ENCODE data around the gene ANGPTL2.
"Not testable (repeated sequence)": the region's sequence is repeated elsewhere in the genome, so short reads cannot be mapped to it uniquely, and the experiment has no call there.

Gene ANGPTL2

GRCh38 chr9:127149463-127150390 lies 27.3 kb upstream of the ANGPTL2 start:
- TF ChIP-seq GLIS3 (CRISPR knock-in tag; IDR thresholded peaks at IDR 0.05) (no peak), CSDC2 (CRISPR knock-in tag; IDR thresholded peaks at IDR 0.05) (no peak), TCF4 (CRISPR knock-in tag; IDR thresholded peaks at IDR 0.05; ENCODE audit: borderline replicate concordance) (no peak), ARNTL (CRISPR knock-in tag; IDR thresholded peaks at IDR 0.05; ENCODE audit: borderline replicate concordance, low read depth) (no peak), ZFP30 (CRISPR knock-in tag; IDR thresholded peaks at IDR 0.05) (no peak), RARB (CRISPR knock-in tag; IDR thresholded peaks at IDR 0.05) (no peak), ZNF565 (CRISPR knock-in tag; conservative IDR thresholded peaks at IDR 0.05; ENCODE audit: low read depth) (no peak)
- no peak for ATAC-seq

GRCh38 chr9:127149010-127149409 lies 26.6 kb upstream of the ANGPTL2 start:
- no peak for ATAC-seq
- TF ChIP-seq POU6F1 (CRISPR knock-in tag; IDR thresholded peaks at IDR 0.05; ENCODE audit: borderline replicate concordance, low read depth) (no peak), ZFP3 (CRISPR knock-in tag; IDR thresholded peaks at IDR 0.05) (no peak), ZC3H10 (CRISPR knock-in tag; IDR thresholded peaks at IDR 0.05) (no peak), CREB5 (CRISPR knock-in tag; IDR thresholded peaks at IDR 0.05; ENCODE audit: low read depth) (no peak), TSHZ2 (CRISPR knock-in tag; IDR thresholded peaks at IDR 0.05) (no peak), OSR1 (CRISPR knock-in tag; IDR thresholded peaks at IDR 0.05) (no peak), ZNF70 (CRISPR knock-in tag; IDR thresholded peaks at IDR 0.05) (no peak)

- no peak for ATAC-seq
- no peak for TF ChIP-seq ARNTL (CRISPR knock-in tag; IDR thresholded peaks at IDR 0.05; ENCODE audit: borderline replicate concordance, low read depth)
- TF ChIP-seq ZNF565 (CRISPR knock-in tag; conservative IDR thresholded peaks at IDR 0.05; ENCODE audit: low read depth): no peak
- TF ChIP-seq ZNF70 (CRISPR knock-in tag; IDR thresholded peaks at IDR 0.05): no peak
- no peak for TF ChIP-seq TOX (CRISPR knock-in tag; IDR thresholded peaks at IDR 0.05; ENCODE audit: borderline replicate concordance)
- TF ChIP-seq BACH2 (CRISPR knock-in tag; IDR thresholded peaks at IDR 0.05; ENCODE audit: borderline replicate concordance): no peak
- no peak for TF ChIP-seq ESRRG (CRISPR knock-in tag; IDR thresholded peaks at IDR 0.05)
- no peak for TF ChIP-seq ZNF8 (CRISPR knock-in tag; IDR thresholded peaks at IDR 0.05)
- TF ChIP-seq GLIS3 (CRISPR knock-in tag; IDR thresholded peaks at IDR 0.05): no peak
- no peak for TF ChIP-seq CSDC2 (CRISPR knock-in tag; IDR thresholded peaks at IDR 0.05)
- no peak for TF ChIP-seq CREB5 (CRISPR knock-in tag; IDR thresholded peaks at IDR 0.05; ENCODE audit: low read depth)
- no peak for TF ChIP-seq ZFP3 (CRISPR knock-in tag; IDR thresholded peaks at IDR 0.05)
These were observed 25.6 kb upstream of the ANGPTL2 start for GRCh38 chr9:127148014-127148413.

GRCh38 chr9:127147251-127147650 lies 24.8 kb upstream of the ANGPTL2 start:
- TF ChIP-seq POU6F1 (CRISPR knock-in tag; IDR thresholded peaks at IDR 0.05; ENCODE audit: borderline replicate concordance, low read depth) (no peak), ZNF8 (CRISPR knock-in tag; IDR thresholded peaks at IDR 0.05) (no peak), ZFP30 (CRISPR knock-in tag; IDR thresholded peaks at IDR 0.05) (no peak), TCF4 (CRISPR knock-in tag; IDR thresholded peaks at IDR 0.05; ENCODE audit: borderline replicate concordance) (no peak), TSHZ2 (CRISPR knock-in tag; IDR thresholded peaks at IDR 0.05) (no peak), ZC3H10 (CRISPR knock-in tag; IDR thresholded peaks at IDR 0.05) (no peak), SNAI2 (CRISPR knock-in tag; IDR thresholded peaks at IDR 0.05) (no peak)
- ATAC-seq: no peak

- not testable (repeated sequence) for ATAC-seq
These were observed 24.4 kb upstream of the ANGPTL2 start for GRCh38 chr9:127146841-127147240.
